ENCODE measurements around the gene PBXIP1. TPM values are rescaled to one million over a fixed set of nuclear protein-coding genes. Genes with fewer than 3 reads are reported as not detected.

Gene PBXIP1
- total RNA-seq, 4 donors from 2014 or later: 41.4 to 67.4 (median 61.3) TPM

- no peak for DNase-seq (ENCODE audit: low spot score in 2 of 2)
- TF ChIP-seq, protein P1, sequence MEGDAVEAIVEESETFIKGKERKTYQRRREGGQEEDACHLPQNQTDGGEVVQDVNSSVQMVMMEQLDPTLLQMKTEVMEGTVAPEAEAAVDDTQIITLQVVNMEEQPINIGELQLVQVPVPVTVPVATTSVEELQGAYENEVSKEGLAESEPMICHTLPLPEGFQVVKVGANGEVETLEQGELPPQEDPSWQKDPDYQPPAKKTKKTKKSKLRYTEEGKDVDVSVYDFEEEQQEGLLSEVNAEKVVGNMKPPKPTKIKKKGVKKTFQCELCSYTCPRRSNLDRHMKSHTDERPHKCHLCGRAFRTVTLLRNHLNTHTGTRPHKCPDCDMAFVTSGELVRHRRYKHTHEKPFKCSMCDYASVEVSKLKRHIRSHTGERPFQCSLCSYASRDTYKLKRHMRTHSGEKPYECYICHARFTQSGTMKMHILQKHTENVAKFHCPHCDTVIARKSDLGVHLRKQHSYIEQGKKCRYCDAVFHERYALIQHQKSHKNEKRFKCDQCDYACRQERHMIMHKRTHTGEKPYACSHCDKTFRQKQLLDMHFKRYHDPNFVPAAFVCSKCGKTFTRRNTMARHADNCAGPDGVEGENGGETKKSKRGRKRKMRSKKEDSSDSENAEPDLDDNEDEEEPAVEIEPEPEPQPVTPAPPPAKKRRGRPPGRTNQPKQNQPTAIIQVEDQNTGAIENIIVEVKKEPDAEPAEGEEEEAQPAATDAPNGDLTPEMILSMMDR (IDR thresholded peaks at IDR 0.05): no peak
- TF ChIP-seq EP300 (IDR thresholded peaks at IDR 0.05): no peak
- no peak for TF ChIP-seq POLR2A (IDR thresholded peaks at IDR 0.05)
- no peak for TF ChIP-seq POLR2AphosphoS5 (IDR thresholded peaks at IDR 0.05)
- Histone ChIP-seq H3K27ac (no peak overlapping the region), H3K36me3 (peaks cover 21% of the 10 kb centered on the region), H3K4me1 (peaks cover 48% of the 10 kb centered on the region), H3K4me3 (no peak overlapping the region), H3K9me3 (no peaks in the 10 kb centered on the region), H3K27me3 (no peaks in the 10 kb centered on the region)
- 67% methylated on average over 2 of the region's 2 CpGs for WGBS
These were observed 2.3 kb downstream of the PBXIP1 start for GRCh38 chr1:154953611-154954038.

GRCh38 chr1:154952664-154953063 is 3.2 kb downstream of the PBXIP1 start:
- H3K4me3 ChIP-seq: no peak overlapping the region
- 91% methylated on average over 6 of the region's 6 CpGs for WGBS
- no peak overlapping the region for H3K27ac ChIP-seq
- H3K9me3 ChIP-seq: no peaks in the 10 kb centered on the region
- no peaks in the 10 kb centered on the region for H3K27me3 ChIP-seq
- peaks cover 47% of the 10 kb centered on the region for H3K4me1 ChIP-seq
- no peak for DNase-seq (ENCODE audit: low spot score in 2 of 2)
- TF ChIP-seq EP300 (IDR thresholded peaks at IDR 0.05): no peak
- TF ChIP-seq, protein P1 (IDR thresholded peaks at IDR 0.05): no peak
- TF ChIP-seq POLR2A (IDR thresholded peaks at IDR 0.05): no peak
- TF ChIP-seq POLR2AphosphoS5 (IDR thresholded peaks at IDR 0.05): no peak
- peaks cover 26% of the 10 kb centered on the region for H3K36me3 ChIP-seq

DNA sequence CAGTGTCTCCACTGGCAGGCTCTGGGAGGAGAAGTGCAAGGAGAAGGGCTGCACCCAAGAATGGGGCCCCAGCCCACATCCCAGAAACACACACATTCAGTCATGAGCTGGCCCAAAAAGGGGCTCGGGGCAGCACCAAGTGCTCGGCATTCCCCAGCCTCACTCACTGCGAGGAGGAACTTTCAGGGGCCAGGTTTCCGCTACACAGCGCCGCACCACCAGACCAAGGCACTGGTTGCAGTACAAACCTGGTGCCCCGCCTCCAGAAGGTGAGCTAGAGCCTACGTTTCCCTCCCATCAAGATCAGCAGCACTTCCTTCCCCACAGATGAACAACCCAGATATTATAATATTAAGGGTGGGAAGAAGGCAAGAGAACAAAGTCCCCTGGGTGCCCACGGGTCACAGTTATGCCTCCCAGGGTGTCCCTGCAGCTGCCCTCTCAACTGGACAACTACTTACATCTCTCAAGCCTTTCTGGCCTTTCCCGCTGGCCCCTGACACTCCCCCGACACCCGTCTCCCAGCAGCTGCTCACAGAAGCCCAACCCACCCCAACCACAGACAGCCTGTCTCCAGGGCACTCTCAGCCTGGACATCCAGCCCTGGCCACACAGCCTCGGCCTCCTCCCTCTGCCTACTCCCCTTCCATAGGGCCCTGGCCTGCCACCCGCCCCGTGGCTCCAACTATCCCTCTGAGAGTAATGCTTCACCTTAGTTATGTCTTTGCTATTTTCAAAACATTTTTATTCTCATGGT is 3.8 kb downstream of the PBXIP1 start:
- Histone ChIP-seq H3K36me3 (peaks cover 31% of the 10 kb centered on the region), H3K4me1 (peaks cover 42% of the 10 kb centered on the region), H3K9me3 (no peaks in the 10 kb centered on the region), H3K27me3 (no peaks in the 10 kb centered on the region), H3K27ac (no peak overlapping the region), H3K4me3 (no peak overlapping the region)
- DNase-seq (ENCODE audit: low spot score in 2 of 2): no peak
- TF ChIP-seq EP300 (IDR thresholded peaks at IDR 0.05): no peak
- 67% methylated on average over 15 of the region's 15 CpGs for WGBS

DNA sequence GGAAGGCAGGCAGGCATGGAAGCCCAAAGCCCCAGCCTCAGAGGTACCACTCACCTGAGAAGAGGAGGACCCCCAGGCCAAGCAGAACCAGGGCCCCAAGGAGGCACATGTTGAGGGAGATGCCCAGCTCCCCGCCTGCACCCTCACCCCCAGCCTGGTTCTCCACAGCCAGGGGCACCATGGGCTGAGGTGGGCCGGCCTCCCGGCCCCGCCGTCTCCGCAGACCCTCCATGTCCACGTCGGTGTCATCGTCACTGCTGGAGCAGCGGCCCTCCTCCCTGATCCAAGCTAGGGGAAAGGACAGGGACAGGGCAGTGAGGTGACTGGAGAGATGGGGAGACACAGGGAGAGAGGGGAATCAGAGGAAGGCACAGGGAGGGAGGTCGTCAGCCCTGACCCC is 7.8 kb downstream of the PBXIP1 start:
- Histone ChIP-seq H3K36me3 (peaks cover 54% of the 10 kb centered on the region), H3K27me3 (no peaks in the 10 kb centered on the region), H3K27ac (no peak overlapping the region), H3K4me3 (no peak overlapping the region), H3K4me1 (peaks cover 23% of the 10 kb centered on the region), H3K9me3 (no peaks in the 10 kb centered on the region)
- no peak for DNase-seq (ENCODE audit: low spot score in 2 of 2)
- TF ChIP-seq EP300 (IDR thresholded peaks at IDR 0.05): no peak
- TF ChIP-seq, protein P1 (IDR thresholded peaks at IDR 0.05): no peak
- TF ChIP-seq POLR2A (IDR thresholded peaks at IDR 0.05): no peak
- no peak for TF ChIP-seq POLR2AphosphoS5 (IDR thresholded peaks at IDR 0.05)
- WGBS: 97% methylated on average over 11 of the region's 11 CpGs

- TF ChIP-seq, protein P1 (IDR thresholded peaks at IDR 0.05): no peak
- no peak overlapping the region for H3K4me3 ChIP-seq
- peaks cover 35% of the 10 kb centered on the region for H3K4me1 ChIP-seq
- no peak overlapping the region for H3K27ac ChIP-seq
- no peaks in the 10 kb centered on the region for H3K27me3 ChIP-seq
- 64% methylated on average over 14 of the region's 17 CpGs for WGBS
- no peak for DNase-seq (ENCODE audit: low spot score in 2 of 2)
- peaks cover 50% of the 10 kb centered on the region for H3K36me3 ChIP-seq
- no peaks in the 10 kb centered on the region for H3K9me3 ChIP-seq
These were observed 9.7 kb downstream of the PBXIP1 start for GRCh38 chr1:154945962-154946850.

All from suprapubic skin (tissue), 4 donors.